GM19467 (cell line): Measurements from ENCODE around the gene ITK.
A peak's percentile ranks its signal among the peaks of the same experiment; 100 is the strongest.

Experiments used
- ATAC-seq: cut with Tn5 transposase; IDR thresholded peaks from one replicate; pipeline ENCODE4 v1.9.1; 2021; ENCODE audit warnings: mild to moderate bottlenecking, moderate library complexity; ENCODE audit not compliant: unreplicated experiment

The ITK gene

GRCh38 chr5:157180374-157181264, at the start of gene ITK:
TSS of gene ITK (plus strand) at chr5:157180840. CDS start at chr5:157180978, 138 bp downstream.
- ATAC-seq, result no peak

- ATAC-seq, result no peak
Measured at GRCh38 chr5:157130925-157131324, 49.7 kb upstream of the ITK start.

GRCh38 chr5:157132281-157132612, 48.4 kb upstream of the ITK start:
- no peak for ATAC-seq

GRCh38 chr5:157137691-157138090, 42.9 kb upstream of the ITK start:
- ATAC-seq, result no peak

GRCh38 chr5:157142317-157143126, 38.1 kb upstream of the ITK start, which contains the start of gene MED7:
TSS of gene MED7 (minus strand) at chr5:157142865. CDS start at chr5:157139431, 3,434 bp downstream.
- peak; percentile 100 for ATAC-seq

GRCh38 chr5:157143127-157143971, 37.3 kb upstream of the ITK start:
- ATAC-seq, result peak; percentile 33

- ATAC-seq, result peak; percentile 65
Measured at GRCh38 chr5:157148734-157149615, 31.7 kb upstream of the ITK start.

GRCh38 chr5:157150995-157151394, 29.6 kb upstream of the ITK start:
- ATAC-seq, result no peak

GRCh38 chr5:157155297-157155696, 25.3 kb upstream of the ITK start:
- no peak for ATAC-seq

GRCh38 chr5:157157293-157157891, 23.2 kb upstream of the ITK start:
- no peak for ATAC-seq

- no peak for ATAC-seq
Measured at GRCh38 chr5:157159209-157159751, 21.4 kb upstream of the ITK start.

GRCh38 chr5:157160001-157160400, 20.6 kb upstream of the ITK start:
- no peak for ATAC-seq

GRCh38 chr5:157161996-157162395, 18.6 kb upstream of the ITK start:
- no peak for ATAC-seq

- no peak for ATAC-seq
Measured at GRCh38 chr5:157162919-157163510, 17.6 kb upstream of the ITK start.

- ATAC-seq, result no peak
Measured at GRCh38 chr5:157164521-157164920, 16.1 kb upstream of the ITK start.

- ATAC-seq, result no peak
Measured at GRCh38 chr5:157165261-157165660, 15.4 kb upstream of the ITK start.

GRCh38 chr5:157165668-157166067, 15.0 kb upstream of the ITK start:
- no peak for ATAC-seq

GRCh38 chr5:157166214-157167213, 14.1 kb upstream of the ITK start, which contains the start of gene GARIN3:
TSS of gene GARIN3 (minus strand) at chr5:157166264. CDS start at chr5:157166168, 96 bp downstream.
- ATAC-seq, result no peak
